RCC 7860 (cell line): ENCODE measurements around the gene STAT5B.
"Not testable (repeated sequence)": the region's sequence is repeated elsewhere in the genome, so short reads cannot be mapped to it uniquely, and the experiment has no call there.

Source experiments
- DNase-seq: peaks from one replicate; pipeline ENCODE4 v3.0.0-alpha.2; 2015; ENCODE audit warnings: low spot score
- FAIRE-seq: peaks from 2 replicates; lab custom pipeline; 2012; peaks lifted over from hg19 to GRCh38; lab: Jason Lieb, UNC

STAT5B gene

DNA sequence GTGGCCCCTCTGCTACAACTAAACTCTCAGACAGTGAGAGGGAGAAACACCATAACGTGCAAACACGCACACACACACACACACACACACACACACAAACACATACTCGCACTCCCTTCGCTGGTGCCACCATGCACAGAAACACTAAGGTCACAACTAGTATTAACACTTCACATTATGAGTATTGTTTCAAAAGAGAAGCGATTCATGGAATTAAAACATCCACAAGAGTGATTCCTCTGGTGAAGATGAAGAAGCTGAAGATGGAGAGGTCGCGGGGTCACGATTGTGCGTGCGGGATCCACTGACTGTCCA is 74.8 kb downstream of the STAT5B start:
- DNase-seq (no peak), FAIRE-seq (no peak)

- FAIRE-seq (no peak), DNase-seq (no peak)
Observed at GRCh38 chr17:42200706-42201457, 75.3 kb downstream of the STAT5B start.

GRCh38 chr17:42199416-42200011 is 76.7 kb downstream of the STAT5B start:
- FAIRE-seq = no peak
- no peak for DNase-seq

- no peak for DNase-seq
- no peak for FAIRE-seq
Observed at GRCh38 chr17:42198897-42199296, 77.3 kb downstream of the STAT5B start.

GRCh38 chr17:42197564-42198156 is 78.5 kb downstream of the STAT5B start:
- FAIRE-seq (no peak), DNase-seq (no peak)

DNA sequence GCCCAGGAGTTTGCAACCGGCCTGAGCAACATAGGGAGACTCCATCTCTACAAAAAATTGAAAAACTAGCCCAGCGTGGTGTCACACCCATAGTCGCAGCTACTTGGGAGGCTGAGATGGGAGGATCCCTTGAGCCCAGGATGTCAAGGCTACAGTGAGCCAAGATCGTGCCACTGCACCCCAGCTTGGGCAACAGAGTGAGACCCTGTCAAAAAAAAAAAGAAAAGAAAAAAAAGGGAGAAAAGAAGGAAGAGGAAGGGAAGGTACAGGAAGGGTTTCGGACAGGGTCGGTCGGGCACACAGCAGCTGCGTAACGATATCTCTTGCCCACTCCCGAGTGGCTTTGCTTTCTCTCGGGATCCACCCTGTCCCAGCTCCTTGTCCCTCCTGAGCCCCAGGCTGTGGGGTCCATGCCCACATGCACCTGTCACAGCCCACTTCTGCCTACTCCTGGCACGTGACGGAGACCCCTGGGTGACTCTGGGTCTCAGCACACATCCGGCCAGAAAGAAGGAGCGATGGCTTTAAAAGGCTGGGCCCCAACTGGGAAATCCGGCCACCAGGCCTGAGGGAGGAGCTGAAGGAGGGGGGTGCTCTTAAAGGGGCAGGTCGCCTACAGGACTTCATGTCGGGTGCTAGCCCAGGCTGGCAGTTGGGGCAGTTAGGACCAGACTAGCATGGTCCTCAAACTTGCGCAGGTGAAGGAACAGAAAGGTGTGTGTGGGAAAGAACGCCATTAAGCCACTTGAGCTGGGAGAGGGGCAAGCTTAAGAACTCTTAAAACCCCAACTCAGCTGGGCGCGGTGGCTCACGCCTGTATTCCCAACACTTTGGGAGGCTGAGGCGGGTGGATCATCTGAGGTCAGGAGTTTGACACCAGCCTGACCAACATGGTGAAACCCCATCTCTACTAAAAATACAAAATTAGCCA is 82.0 kb downstream of the STAT5B start, which contains the start of gene GHDC:
GHDC (minus strand) TSS at position 526 of the 931 bp plus-strand sequence. CDS start 913 bp downstream, outside the sequence.
- FAIRE-seq (peak; percentile 22), DNase-seq (peak; percentile 60)

DNA sequence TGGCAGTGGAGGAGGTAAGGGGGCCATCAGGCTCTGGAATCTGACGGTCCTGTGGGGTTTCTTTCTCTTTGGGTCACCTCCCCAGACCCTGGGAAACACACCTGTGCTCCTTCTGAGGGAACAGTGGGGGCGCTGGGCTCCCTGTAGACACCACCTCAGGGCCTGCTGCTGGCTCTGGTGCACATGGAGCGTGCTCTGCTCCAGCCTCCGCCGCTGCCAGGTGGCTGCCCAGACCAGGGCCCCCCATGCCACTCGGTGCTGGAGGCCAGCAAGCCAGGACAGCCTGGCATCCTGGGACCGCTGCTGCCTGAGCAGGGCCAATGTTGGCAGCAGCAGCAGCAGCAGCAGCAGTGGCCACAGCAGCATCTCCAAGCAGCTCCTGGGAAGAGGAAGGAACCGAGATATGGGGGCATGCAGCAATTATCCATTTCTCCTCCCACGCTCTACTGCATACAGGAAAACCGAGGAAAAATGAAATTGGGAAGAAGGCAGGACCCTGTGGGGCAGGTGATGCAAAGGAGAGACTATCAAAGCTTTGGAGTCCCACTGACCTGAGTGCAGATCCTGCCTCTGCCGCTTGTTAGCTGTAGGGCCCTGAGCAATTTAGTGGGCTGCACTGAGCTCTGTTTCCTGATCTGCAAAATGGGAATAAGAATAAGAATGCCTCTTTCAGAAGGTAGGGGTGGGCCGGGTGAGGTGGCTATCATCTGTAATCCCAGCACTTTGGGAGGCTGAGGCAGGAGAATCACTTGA is 82.8 kb downstream of the STAT5B start:
- DNase-seq (no peak), FAIRE-seq (no peak)

GRCh38 chr17:42192189-42193126 is 83.7 kb downstream of the STAT5B start:
- no peak for FAIRE-seq
- DNase-seq = no peak

GRCh38 chr17:42191275-42191608 is 84.9 kb downstream of the STAT5B start:
- DNase-seq (no peak), FAIRE-seq (no peak)

GRCh38 chr17:42190491-42191274 is 85.5 kb downstream of the STAT5B start:
- FAIRE-seq (no peak), DNase-seq (no peak)

- DNase-seq = no peak
- no peak for FAIRE-seq
Observed at GRCh38 chr17:42189651-42189965, 86.6 kb downstream of the STAT5B start.

- FAIRE-seq (no peak), DNase-seq (no peak)
Observed at GRCh38 chr17:42188749-42189650, 87.2 kb downstream of the STAT5B start.

GRCh38 chr17:42187833-42188232 is 88.4 kb downstream of the STAT5B start:
- no peak for DNase-seq

DNA sequence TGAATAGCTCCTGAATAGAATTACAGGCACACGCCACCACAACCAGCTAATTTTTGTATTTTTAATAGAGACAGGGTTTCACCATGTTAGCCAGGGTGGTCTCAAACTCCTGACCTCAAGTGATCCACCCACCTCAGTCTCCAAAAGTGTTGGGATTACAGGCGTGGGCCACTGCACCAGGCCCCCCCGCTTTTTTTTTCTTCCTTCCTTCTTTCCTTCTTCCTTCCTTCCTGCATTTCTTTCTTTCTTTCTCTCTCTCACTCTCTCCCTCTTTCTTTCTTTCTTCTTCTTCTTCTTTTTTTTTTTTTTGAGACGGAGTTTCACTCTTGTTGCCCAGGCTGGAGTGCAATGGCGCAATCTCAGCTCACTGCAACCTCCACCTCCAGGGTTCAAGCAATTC is 90.0 kb downstream of the STAT5B start:
- not testable (repeated sequence) for DNase-seq, FAIRE-seq

More at GRCh38 chr17:42187833-42188232, 88.4 kb downstream of the STAT5B start:
- FAIRE-seq = no peak

DNA sequence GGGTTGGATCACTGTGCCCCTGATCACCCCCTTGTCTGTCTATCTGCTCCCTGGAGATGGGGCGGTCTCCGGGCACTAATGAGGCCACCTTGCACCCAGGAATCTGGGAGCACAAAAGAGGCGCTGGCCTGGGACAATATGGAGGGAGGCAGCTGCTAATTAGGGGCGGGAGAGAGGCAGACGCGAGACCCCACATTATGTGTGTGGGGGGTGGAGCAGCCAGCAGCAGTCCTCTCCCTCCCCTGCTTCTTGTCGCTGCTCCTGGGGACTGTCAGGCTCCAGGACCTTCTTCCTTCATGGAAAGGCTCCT is 90.6 kb downstream of the STAT5B start:
- no peak for FAIRE-seq

DNA sequence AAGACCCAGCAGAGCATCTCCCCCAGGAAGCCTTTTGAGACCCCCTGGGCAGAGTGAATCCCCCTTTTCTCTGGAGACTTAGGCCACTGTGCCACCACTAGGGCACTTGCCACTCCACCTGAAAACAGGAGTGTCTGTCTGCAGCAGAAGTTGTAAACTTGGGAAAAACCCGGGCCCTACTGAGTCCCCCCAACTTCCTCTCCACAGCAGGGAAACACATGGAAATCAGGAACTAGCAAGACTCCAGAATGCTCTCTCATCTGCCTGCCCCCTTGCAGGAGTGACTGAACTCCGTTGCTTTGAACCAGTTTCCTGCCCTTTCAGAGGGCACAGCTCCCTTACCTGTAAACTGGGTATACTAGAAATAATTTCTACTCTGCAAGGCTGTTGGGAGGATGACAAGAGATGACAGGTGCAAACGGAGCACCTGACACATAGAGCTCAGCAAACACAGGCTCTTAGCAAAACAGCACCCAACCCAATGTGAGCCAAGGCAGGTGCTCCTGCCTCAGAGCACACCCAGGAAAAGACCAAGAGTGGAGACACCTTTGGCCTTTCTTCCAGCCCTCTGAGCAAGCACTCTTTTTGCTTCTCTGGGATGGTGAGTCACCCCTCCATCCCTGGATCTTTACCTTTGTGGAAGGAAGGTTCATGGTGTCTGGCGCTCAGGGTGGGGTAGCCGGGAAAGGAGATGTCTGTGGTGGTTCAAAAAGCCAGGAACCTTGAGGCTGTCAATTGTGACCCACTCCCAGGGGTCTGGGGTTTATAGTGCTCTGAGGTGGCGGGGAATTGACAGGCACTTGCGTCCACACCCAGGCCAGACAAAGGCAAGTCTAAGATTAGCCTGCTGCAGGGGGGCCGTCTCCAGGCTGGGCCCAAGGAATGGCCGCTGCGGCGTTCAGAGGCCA is 91.2 kb downstream of the STAT5B start, which contains the start of gene HCRT:
HCRT (minus strand) TSS at position 740 of the 908 bp plus-strand sequence; CDS start at position 653, 87 bp downstream.
- FAIRE-seq (no peak), DNase-seq (no peak)

More for the DNA sequence above, 90.6 kb downstream of the STAT5B start:
- DNase-seq = no peak
